GM19351 (cell line): ENCODE results near the gene BBS7.

Source experiments
- ATAC-seq: cut with Tn5 transposase; IDR thresholded peaks from one replicate; pipeline ENCODE4 v1.9.1; 2021; ENCODE audit warnings: mild to moderate bottlenecking, moderate library complexity; ENCODE audit not compliant: unreplicated experiment

BBS7 gene

DNA sequence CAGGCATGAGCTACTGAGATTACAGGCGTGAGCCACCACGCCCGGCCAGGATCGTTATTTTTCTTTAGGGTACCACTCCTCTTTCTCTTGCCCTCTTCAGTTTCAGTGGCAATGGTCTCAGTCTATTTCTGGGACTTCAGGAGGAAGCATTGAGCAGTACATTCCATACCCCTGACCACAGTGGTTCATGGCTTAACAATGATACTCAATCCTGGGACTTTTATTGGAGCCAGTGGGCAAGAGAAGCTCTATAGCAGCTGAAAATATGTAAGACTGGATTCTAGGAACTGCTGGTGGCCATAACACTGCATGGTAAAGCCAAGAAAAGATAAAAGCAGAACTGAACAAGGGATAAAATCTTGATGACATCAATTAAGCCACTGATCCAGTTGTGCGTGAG, 40.8 kb downstream of the BBS7 start:
- no peak for ATAC-seq

DNA sequence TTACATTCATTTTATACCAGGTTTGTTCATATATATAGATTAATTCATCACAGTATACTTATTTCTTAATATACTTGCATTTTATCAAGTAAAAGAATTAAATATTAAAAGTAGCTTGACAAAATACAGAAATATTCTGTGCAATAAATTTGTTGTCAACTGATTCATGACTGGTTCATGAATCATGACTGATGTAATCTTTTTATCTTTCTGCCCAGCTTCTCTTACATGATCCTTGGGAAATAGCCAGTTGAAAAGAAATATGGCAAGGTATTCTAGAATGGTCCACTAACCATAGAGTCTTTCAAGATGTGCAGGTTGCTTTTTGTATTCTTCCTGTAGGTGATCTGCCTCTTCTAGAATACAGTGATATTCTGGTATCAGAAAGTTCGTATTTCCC, 42.4 kb downstream of the BBS7 start:
- no peak for ATAC-seq

DNA sequence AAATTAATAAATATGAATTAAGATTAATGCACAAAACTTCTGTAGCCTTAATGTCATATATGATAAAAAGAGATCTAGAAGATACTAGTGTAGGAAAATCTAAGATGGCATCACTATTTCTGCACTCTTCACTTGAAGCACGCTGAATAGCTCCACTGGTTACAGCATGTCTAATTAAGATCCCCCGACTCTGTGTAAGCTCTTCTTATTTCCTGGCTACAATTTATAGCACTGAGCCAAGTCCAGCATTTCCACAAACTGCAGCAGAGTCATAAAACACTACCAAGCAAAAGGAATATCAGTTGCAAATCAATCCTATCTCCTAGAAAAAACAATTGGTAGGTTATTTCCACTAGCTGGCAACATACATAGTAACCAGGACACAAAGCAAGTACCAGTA, 45.3 kb downstream of the BBS7 start:
- no peak for ATAC-seq

DNA sequence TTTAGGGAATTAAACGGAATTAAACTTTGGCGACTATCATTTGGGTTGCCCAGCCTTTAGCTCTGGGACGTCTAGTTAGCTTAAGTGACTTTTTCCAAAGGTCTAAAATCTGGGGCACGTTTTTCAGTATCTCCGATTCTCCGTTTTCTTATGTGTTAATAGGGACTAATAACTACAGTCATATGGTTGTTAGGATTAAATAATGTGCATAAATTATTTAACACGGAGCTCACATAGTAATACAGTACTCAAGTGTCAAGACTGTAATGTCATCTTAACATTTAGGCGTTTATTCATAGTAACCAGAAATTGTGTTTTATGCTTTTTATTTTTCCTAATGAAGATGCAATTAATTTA, 46.1 kb downstream of the BBS7 start:
- ATAC-seq = no peak

DNA sequence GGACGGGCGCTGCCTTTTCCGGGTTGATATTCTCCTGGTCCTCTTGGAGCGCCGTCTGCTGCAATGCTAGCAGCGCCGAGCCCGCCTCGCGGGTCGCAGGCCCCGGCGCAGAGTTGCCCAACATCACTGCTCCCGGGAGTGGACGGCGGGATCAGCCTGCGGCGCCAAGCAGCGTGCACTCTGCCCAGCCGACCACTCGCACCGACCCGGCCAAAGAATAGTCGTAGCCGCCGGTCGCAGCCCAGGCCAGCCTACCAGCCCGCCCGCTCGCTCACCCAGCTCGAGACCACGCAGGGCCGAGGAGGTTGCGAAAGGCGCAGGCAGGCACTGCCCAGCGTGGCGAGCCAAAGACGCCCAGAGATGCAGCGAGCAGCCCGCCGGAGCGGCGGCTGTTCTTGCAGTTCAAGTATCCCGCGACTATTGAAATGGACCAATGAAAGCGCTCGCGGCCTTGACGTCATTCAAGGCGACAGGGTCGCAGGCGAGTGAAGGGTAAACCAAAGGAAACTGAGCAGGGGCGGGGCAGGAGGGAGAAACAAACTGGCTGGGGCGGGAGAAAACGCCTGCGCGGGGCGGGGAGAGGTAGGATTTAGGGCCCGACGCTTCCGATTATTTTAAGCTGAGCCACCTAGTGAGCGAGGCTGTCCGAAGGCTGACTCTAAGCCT, 46.6 kb downstream of the BBS7 start, which contains the start of gene CCNA2:
Gene CCNA2, minus strand, starts transcription at position 379 of the 666 bp plus-strand sequence. Its CDS starts 255 bp downstream, at position 124.
- ATAC-seq = peak; percentile 89

DNA sequence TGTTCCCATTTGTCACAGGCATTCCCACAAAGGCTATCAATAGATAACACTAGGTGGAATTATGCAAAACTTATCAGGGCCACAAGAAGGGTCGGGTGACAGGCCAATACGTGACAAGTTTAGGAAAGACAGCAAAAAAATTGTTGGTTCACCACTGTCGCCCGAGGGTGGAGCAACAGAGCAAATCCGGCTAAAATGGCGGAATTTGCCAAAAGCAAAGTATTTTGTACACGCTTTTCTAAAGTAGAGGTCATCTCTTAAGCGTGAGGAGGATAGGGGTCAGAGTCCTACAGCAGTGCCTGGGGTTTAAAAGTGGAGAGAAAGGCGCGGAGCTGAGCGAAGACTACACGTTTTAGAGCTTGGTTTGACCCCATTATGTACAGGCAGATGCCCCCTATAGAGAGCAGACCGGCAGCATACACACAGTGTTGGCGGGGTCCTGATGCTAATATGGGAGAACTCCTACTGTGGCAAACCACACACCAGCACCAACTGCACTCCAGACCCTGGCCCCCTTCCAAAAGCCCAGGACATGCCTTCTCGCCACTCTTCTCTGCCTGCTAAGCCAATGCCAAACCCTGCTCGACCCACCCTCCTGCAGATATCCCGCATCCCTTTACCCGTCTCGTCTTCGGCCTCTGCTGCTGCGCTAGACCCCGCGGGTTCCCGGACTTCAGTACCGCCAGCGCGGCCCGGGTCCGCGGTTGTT, 47.3 kb downstream of the BBS7 start:
- peak; percentile 49 for ATAC-seq

DNA sequence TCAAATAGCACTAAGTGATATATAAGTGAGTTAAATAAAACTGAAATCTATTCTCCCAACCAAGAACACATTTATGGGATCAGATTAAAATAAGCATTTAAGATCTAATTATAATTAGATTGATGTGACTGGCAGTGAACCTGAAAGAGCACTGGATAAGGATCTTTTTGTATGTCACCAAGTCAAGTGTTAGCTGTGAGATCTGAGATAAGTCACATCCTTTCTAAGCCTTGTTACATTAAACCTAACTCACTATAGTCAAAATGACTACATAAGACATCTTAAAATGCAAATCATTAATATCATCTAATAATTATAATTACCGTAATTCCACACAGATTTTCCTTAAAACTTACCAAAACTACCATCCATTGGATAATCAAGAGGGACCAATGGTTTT, 48.2 kb downstream of the BBS7 start:
- no peak for ATAC-seq

DNA sequence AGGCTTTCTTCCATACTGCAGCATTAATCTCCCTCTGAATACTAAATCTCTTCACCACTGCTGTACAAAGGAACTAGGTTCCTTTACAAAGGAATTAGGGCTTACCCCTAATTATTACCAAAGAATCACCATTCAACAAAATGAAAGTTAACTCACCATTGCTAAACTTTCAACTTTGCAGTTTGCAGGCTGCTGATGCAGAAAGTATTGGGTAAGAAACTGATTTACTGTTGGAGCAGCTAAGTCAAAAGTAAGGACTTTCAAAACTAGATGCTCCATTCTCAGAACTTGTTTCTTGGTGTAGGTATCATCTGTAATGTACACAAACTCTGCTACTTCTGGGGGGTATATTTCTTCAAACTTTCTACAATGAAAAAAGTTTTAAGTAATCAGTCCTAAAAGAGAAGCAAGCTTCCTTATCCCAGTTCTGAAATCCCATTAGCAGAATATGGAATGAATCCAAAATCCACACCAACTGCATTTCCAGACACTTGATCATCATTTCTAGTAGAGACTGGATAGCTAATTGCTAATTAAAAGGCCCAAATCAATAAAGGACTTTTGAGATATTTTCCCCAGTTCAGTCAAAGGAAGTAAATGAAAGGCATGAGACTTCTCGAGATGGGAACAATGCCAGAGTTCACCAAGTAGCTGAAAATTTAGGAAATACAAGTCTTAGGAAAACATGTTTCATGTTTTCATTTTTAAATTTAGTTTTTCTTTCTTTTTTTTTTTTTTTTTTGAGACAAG, 50.9 kb downstream of the BBS7 start:
- no peak for ATAC-seq

DNA sequence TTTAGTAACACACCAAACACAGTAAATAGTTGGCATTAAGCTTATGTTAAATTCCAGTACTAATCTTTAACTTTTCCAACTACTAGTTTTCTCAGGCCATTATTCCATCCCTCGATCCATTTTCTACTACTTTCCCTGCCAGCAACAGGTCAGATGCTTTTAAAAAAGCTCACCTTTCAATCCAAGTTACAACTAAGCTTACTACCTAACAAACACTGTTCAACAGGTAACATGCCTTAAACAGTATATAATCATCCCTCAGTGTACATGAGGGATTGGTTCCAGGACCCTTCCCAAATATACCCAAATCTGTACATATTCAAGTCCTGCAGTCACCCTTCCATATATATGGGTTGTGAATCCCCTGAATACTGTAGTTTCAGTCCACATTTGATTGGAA, 52.1 kb downstream of the BBS7 start:
- ATAC-seq = no peak

DNA sequence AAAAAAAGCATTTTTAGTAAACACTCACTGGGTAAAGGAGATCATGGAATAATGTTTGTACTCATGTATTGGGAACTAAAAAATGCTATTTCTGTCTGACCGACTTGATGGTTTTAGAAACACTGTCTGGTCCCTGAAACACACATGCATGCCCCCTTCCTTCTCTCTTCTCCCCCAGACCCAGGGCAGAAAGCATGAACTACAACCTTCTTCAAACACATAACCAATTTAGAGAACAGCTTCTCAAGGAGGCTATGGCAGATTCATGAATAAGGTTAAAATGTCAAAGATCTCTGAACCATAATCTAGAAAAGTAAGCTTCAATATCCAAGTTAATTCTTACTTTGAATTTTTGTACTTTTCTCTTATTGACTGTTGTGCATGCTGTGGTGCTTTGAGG, 52.6 kb downstream of the BBS7 start:
- ATAC-seq = no peak

DNA sequence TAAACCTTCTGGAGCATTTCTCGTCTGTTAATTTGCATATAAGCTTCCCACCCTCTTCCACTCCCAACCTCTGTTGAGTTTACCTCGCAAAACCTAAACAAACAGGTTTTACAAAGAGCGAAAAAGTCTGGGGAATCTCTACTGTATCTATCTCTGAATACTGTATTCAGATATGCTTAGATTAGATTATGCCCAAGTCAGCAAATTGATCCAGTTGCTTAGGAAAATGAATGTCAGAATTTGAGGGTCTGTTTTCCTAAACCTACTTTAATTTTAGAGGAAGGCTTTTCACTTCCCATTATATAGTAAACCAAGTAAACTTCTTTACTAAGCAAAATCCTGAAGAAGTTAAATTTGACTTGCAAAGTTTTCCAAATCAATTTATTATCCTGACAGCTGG, 53.3 kb downstream of the BBS7 start:
- ATAC-seq = no peak

DNA sequence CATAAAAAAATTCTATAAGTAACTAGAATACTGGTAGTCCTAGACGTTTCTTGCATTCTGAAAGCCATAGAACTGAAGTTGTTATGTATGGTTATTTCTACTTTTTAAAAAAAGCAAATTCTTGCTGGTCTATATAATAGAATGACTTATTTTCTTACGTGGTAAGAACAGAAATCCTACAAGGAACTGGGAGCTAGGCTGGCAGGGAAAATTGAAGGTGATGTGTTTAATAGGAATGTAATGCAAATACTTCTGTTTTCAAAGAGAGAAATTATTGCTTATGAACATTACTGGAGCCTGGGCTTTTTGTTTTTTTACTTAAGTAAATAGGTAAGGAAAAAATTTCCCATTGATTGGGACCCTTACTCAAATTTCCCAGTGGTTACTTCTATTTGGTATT, 55.5 kb downstream of the BBS7 start:
- ATAC-seq = no peak

DNA sequence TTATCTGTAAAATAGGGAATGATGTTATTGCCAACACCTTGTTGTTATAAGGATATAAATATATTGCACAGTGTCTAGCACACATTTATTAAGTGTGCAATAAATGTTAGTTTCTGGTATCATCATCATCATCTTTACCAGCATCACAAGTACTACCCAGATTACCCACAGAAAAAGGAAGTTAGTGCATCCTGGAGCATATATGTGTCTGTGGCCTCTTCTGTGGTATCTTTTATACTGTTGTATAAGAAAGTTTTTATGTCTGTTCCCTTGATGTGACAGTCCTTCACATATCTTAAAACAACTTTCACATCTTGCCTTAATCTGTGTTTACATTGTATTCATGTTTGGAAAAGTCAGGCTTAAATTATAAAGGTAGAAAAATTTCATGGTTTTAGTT, 59.2 kb downstream of the BBS7 start:
- no peak for ATAC-seq

DNA sequence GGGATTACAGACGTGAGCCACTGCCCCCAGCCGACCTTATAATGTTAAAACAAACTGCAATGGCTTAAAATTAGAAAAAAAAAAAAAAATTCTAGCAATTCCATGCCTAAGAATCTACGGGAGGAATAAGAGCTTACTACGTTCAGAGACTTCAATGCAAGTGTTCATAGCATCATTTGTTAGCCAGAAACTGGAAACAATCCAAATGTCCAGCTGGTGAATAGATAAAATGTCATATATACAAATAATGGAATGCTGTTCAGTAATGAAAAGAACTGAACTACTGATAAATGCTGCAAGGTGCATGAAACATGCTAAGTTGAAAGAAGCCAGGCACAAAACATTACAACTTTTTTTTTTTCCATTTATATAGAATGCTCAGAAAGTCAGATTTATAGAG, 63.9 kb downstream of the BBS7 start:
- ATAC-seq = no peak

DNA sequence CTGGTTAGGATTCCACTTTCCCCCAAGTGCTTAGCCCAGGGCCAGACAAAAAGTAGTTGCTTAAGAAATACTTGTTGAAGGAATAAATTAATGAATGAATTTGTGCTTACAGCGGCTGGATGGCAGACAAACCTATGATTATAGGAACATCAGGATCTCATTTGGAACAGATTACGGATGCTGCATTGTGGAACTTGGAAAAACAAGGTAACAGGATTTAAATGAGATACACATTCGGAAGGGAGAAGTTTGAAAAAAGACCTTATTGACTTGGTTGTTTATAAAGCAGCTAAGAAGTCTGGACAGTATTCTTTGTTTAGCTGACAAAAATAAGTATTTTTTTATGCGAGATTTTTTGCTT, 68.6 kb downstream of the BBS7 start:
- no peak for ATAC-seq

DNA sequence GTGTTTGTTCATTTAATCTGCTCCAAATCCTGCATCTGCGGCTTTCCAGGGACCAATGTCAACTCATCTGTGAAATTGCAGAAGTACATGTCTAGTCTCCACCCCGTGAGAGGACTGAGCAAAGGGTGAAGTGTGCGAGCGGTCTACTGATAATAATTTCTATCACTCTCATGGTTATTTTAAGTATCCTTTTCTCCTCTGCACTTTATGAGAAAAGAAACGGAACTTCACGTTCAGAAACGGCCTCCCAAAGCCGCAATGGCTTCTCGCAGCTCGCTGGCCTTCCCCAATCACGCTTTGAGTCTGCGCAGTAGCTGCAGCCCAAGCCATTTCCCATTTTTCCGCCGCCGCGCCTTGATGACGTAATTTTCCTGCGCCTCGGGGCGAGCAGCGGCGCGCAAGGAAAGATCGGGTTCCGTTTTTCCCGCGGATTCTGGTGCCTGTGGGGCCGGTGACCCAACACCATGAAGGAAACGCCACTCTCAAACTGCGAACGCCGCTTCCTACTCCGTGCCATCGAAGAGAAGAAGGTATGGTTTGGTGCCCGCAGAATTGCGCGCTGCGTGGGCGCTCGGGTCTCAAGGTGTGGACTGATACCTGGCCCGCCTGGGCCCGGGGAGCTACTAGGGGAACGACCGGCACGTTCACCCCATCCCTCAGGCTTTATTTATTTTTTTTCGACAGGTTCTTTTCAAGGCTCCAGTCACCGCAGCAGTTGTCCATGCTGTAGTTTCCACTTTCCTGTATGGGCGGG, 69.1 kb downstream of the BBS7 start, which contains the start of gene EXOSC9:
Gene EXOSC9, plus strand, starts transcription at position 363 of the 754 bp plus-strand sequence. Its CDS starts 102 bp downstream, at position 465.
- peak; percentile 85 for ATAC-seq

DNA sequence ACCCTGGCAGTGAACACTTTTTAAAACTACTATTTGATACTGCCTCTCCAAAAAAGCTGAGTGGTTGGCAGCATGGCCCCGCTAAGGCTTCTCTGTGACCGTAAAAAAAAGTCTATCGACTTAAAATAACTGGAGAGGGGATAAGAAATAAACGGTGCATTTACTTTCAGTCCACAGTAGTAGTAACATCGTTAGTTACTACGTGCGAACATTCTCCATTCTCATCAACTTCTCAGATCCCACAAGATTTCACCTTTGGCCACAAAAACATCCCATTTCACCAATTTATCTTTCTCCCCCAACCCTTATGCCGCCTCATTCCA, 69.7 kb downstream of the BBS7 start:
- peak; percentile 17 for ATAC-seq

DNA sequence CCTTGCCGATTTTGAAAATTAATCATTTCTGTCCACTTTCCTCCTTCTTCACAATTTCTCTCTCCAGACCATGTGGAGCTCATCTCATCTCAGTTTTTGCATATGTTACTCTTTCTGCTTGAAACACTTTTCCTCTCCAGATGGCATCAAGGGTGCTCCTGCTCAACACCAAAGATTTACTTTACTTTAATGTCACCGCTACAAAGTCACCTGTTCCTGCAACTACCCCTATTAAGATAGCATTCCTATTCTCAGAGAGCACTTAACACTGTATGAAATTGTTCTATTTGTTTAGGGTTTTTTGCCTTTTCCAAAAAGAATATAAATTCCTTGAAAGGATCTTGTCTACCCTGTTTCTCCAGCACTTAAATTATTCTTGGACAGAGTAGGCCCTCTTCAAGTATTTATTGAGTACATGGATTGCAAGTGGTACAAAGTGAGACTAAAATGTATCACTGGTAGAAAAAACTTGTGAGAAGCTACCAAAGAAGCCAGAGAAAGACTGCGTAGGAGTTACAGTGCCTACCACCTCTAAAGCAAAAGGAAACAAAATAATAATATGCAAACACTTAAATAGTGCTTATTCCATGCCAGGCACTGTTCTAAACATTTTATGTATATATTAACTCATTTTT, 70.3 kb downstream of the BBS7 start:
- ATAC-seq = no peak

DNA sequence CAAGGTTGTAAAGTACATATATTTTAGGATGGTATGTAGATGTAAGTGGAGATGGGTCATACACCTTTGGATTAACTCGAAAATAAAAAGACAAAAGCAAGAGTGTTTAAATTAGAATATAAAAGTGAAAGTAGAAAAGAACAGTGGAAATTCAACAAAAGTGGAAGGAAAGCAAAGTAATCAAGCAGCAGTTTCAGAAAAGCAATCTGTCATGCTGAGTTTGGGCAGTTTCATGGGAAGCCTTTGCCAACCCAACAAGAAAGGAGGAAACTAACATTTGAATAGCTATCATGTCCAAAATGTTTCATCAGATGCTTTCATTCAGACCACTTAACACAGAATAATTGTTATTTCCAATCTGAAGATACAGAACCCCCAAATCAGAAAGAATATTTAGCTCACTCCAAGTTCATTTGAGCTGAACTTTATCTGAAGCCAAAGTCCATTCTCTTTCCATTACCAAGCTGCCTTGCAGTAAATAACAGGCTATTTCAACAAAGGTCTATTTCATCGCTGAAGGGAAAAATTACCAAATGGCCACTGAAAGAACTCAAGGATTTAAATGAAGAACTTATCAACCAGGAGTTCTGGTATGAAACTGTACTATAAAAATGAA, 71.0 kb downstream of the BBS7 start:
- ATAC-seq = no peak

DNA sequence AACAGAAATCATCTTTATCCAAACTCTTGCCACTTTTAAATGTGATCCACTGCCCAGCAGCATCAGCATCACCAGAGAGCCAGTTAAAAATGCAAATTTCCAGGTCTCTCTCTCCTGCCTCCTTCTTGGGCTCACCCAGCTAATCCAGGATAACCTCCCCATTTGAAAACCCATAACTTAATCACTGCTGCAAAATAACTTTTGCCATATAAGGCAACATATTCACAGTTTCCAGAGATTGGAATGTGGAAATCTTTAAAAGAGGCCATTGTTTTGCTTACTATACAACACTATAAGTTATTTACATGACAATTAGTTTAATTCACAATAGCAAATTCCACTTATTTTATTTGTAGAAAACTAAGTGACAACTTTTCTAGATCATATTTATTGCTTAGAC, 74.0 kb downstream of the BBS7 start:
- ATAC-seq = no peak
